Colonic mucosa (tissue), 4 donors: Measurements from ENCODE around the gene INAVA. TPM values are rescaled to one million over a fixed set of nuclear protein-coding genes. Genes with fewer than 3 reads are reported as not detected.

Experiments used
- DNase-seq: peaks from one replicate; pipeline ENCODE4 v3.0.0-alpha.2; 2020
- H3K27ac ChIP-seq: fragments of 200-600 bp; one replicate; pipeline ENCODE4 v1.8.0; 2021
- H3K27me3 ChIP-seq: fragments of 200-600 bp; one replicate; pipeline ENCODE4 v1.8.0; 2021
- H3K36me3 ChIP-seq: fragments of 200-600 bp; one replicate; pipeline ENCODE4 v1.8.0; 2021
- H3K4me1 ChIP-seq: fragments of 200-600 bp; one replicate; pipeline ENCODE4 v1.8.0; 2021; ENCODE audit warnings: mild to moderate bottlenecking
- H3K4me3 ChIP-seq: fragments of 200-600 bp; one replicate; pipeline ENCODE4 v1.8.0; 2021
- H3K9ac ChIP-seq, 2 donors: one replicate each; pipeline ENCODE4 v1.7.0; 2013; ENCODE audit warnings: control low read depth in 2 of 2, low read depth in 2 of 2, low read length in 2 of 2
- H3K9me3 ChIP-seq: fragments of 200-600 bp; one replicate; pipeline ENCODE4 v1.8.0; 2021
- CTCF ChIP-seq: fragments of 200-600 bp; IDR thresholded peaks from one replicate; pipeline ENCODE4 v1.8.0; 2022; ENCODE audit warnings: antibody characterized with exemption, mild to moderate bottlenecking
- intact Hi-C: fragments of 100-400 bp; cut with DNase I; formaldehyde crosslinking; loops from one replicate; pipeline ENCODE4 v1.14.1; 2022
- total RNA-seq, 2 donors: library from RNA; stranded (reverse); fragmentation: NEBNext Ultra II Directional in 1 of 2; extraction: Animal tissue kit (Norgen Biotek cat#: 25700) in 1 of 2; gene quantifications; one replicate each; pipeline ENCODE4 v1.2.1, GENCODE V29; 2021
- donor health status: healthy.
- donor health status: DM: no; HTN: no; CAD: no.
- donor health status: DM: no; HTN: no; CAD: no.

The INAVA gene
- total RNA-seq, 2 donors from 2014 or later = 127 to 167 TPM

GRCh38 chr1:200899451-200899915 lies 4.8 kb downstream of the INAVA start:
- intact Hi-C loops = no loop called here
- Histone ChIP-seq H3K36me3 (peaks cover 5% of the 10 kb centered on the region), H3K4me3 (no peak overlapping the region), H3K9me3 (no peaks in the 10 kb centered on the region), H3K27me3 (no peaks in the 10 kb centered on the region), H3K4me1 (peaks cover 11% of the 10 kb centered on the region), H3K9ac (no peak overlapping the region), H3K27ac (no peak overlapping the region)
- no peak for TF ChIP-seq CTCF
- no peak for DNase-seq

- intact Hi-C loops = no loop called here
- peaks cover 11% of the 10 kb centered on the region for H3K4me1 ChIP-seq
- peaks cover 5% of the 10 kb centered on the region for H3K36me3 ChIP-seq
- H3K27ac ChIP-seq = no peak overlapping the region
- H3K9ac ChIP-seq = peak overlapping the region in 1 of 2 donors; percentile 21
- no peak for TF ChIP-seq CTCF
- no peak overlapping the region for H3K4me3 ChIP-seq
- no peaks in the 10 kb centered on the region for H3K9me3 ChIP-seq
- no peak for DNase-seq
- H3K27me3 ChIP-seq = no peaks in the 10 kb centered on the region
Measured at GRCh38 chr1:200899954-200900867, 5.5 kb downstream of the INAVA start.

GRCh38 chr1:200900877-200901276 lies 6.2 kb downstream of the INAVA start:
- H3K9me3 ChIP-seq = no peaks in the 10 kb centered on the region
- H3K4me1 ChIP-seq = peaks cover 11% of the 10 kb centered on the region
- no peak overlapping the region for H3K27ac ChIP-seq
- intact Hi-C loops = no loop called here
- peaks cover 5% of the 10 kb centered on the region for H3K36me3 ChIP-seq
- H3K9ac ChIP-seq = no peak overlapping the region
- no peak for DNase-seq
- TF ChIP-seq CTCF = no peak
- no peak overlapping the region for H3K4me3 ChIP-seq
- H3K27me3 ChIP-seq = no peaks in the 10 kb centered on the region

- peaks cover 13% of the 10 kb centered on the region for H3K4me1 ChIP-seq
- TF ChIP-seq CTCF = no peak
- no peak overlapping the region for H3K9ac ChIP-seq
- DNase-seq = no peak
- intact Hi-C loops = no loop called here
- H3K27ac ChIP-seq = peak overlapping the region; percentile 3
- no peaks in the 10 kb centered on the region for H3K27me3 ChIP-seq
- H3K9me3 ChIP-seq = no peaks in the 10 kb centered on the region
- peaks cover 5% of the 10 kb centered on the region for H3K36me3 ChIP-seq
- no peak overlapping the region for H3K4me3 ChIP-seq
Measured at GRCh38 chr1:200901350-200901749, 6.7 kb downstream of the INAVA start.

- TF ChIP-seq CTCF = no peak
- H3K27me3 ChIP-seq = no peaks in the 10 kb centered on the region
- intact Hi-C loops = no loop called here
- H3K4me1 ChIP-seq = peaks cover 19% of the 10 kb centered on the region
- no peaks in the 10 kb centered on the region for H3K9me3 ChIP-seq
- DNase-seq = no peak
- H3K9ac ChIP-seq = peak overlapping the region in 1 of 2 donors; percentile 6
- H3K4me3 ChIP-seq = no peak overlapping the region
- H3K27ac ChIP-seq = peak overlapping the region; percentile 3
- peaks cover 5% of the 10 kb centered on the region for H3K36me3 ChIP-seq
Measured at GRCh38 chr1:200901796-200902444, 7.2 kb downstream of the INAVA start.
